Loucy (cell line): ENCODE measurements around the gene CUL3.

Experiments
- CTCF ChIP-seq: fragments of 200-600 bp; sonication (generic); conservative IDR thresholded peaks from 2 replicates; pipeline ENCODE4 v1.5.1; 2014; ENCODE audit warnings: mild to moderate bottlenecking, antibody characterized with exemption, low read length
- EZH2phosphoT487 ChIP-seq: fragments of 200-600 bp; IDR thresholded peaks from 2 replicates; pipeline ENCODE4 v1.6.1; 2018; ENCODE audit warnings: antibody characterized with exemption, mild to moderate bottlenecking, moderate library complexity, borderline replicate concordance

GRCh38 chr2:224472137-224472536 lies 113.0 kb downstream of the CUL3 start:
- TF ChIP-seq CTCF (no peak), EZH2phosphoT487 (no peak)
